Left renal cortex interstitium (tissue), 4 donors: ENCODE results near the gene CDK4. TPM values are rescaled to one million over a fixed set of nuclear protein-coding genes. Genes with fewer than 3 reads are reported as not detected.
"Not testable (repeated sequence)": the region's sequence is repeated elsewhere in the genome, so short reads cannot be mapped to it uniquely, and the experiment has no call there.

Experiments used
- DNase-seq, 4 donors: peaks; one replicate each; pipeline ENCODE4 v3.0.0-alpha.2; 2013; ENCODE audit warnings: low read depth in 4 of 4, low spot score in 2 of 4, missing footprints in 1 of 4
- polyA plus RNA-seq, 4 donors: library from polyadenylated mRNA; unstranded; fragments of 120-200 nt; gene quantifications; one replicate each; pipeline ENCODE4 v1.2.1, GENCODE V29; 2013; ENCODE audit not compliant: insufficient read length in 4 of 4

Gene CDK4
- 100 to 1,000 TPM; 205 to 270 (median 239) TPM for polyA plus RNA-seq

DNA sequence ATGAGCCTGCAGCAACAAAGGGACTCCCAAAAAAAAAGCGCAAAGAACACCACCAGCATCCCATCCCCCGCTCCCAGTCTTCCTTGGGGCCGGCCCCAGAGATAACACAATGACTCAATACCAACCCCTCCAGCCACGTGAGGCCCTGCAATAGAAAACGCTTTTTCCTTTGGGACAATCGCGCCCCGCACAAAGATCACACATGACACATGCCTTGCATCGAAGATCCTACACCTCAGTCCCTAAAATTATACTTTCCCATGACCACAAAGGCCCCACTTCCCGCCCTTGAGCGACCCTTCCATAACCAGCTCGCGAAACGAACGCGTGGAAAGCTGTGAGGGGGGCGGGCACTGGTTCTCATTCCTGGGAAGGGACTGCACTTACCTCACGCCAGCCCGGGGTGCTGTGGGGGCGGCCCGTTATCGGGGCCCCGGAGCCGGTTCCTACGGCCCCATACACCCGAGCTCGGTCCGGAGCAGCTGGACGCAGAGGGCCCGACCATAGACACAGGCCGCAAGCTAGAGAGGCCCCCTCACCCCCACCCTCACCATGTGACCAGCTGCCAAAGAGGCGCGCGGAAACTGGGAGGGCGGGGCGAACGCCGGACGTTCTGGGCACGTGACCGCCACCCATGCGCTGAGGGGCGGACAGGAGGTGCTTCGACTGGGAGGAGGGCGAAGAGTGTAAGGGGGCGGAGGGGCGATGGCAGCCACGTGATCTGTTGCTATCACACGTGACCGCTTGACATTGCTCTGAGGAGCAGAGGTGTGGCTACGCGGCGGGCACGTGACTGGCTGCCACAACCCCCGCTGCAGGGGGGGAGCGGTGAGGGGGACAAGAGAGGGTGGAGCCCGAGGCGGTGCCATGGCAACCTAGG, at the start of gene CDK4:
Gene CDK4 (minus strand): TSS at position 523 of the 880 bp plus-strand sequence. CDS start 593 bp downstream, outside the sequence.
- peak; percentile 86 to 97 (median 96) for DNase-seq

DNA sequence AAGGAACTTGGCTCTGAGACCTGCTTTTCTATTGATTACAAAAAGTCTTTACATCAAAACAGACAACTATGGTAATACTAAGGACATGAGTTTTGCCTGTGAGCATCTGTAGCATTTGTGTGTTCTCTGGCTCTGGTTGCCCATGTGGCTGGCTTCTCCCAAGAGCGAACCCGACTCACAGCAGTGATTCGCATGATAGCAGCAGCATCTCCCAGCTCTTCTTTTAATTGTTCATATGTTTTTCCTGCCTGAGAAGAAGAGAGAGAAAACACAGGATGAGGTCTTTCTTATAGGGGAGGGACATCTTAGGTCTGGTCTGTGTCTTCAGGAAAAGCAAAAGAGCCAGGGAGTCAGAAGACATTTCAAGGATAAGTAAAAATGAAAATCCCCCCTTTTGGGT, 48.9 kb upstream of the CDK4 start:
- no peak for DNase-seq

DNA sequence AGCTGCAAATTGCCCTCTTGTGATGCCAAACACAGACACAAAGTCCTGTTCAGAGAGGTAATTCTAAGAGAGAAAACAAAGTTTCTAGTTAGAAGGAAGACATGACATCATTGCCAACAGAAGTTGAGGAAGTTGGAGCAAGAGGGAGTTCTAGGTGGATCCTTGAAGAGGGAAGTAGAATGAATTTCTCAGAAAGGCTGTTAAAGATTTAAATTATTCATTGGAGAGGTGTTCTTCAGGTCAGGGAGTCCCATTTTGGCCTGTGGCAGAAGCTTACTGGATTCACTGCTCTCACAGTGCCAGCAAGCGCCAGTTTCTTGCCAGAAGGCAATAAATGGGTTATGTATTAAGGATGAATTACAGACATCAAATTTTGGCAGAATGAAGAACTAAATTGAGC, 45.8 kb upstream of the CDK4 start:
- DNase-seq = no peak

DNA sequence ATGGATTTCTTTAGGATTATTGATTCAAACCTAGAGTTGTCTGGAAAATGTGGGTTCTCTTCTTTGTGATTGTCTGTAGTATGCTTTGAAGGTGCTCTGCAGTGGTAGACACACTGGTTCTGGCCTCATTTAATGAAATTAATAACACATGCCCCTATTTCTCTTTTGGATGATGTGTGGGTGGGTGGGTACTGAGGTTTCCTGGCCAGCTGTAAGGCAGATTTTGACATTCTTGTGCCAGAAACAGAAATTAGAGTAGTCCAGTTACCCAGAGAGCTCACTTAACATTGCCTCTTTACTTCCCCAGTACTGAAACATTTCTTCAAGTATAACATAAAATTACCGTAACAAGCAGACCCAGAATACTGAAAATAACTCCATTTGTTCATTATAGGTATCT, 44.9 kb upstream of the CDK4 start:
- no peak for DNase-seq

- no peak for DNase-seq
These were observed 43.2 kb upstream of the CDK4 start for GRCh38 chr12:57795354-57795753.

GRCh38 chr12:57793920-57794319, 41.8 kb upstream of the CDK4 start:
- DNase-seq = no peak

GRCh38 chr12:57783861-57784260, 31.8 kb upstream of the CDK4 start:
- no peak for DNase-seq

GRCh38 chr12:57783466-57783801, 31.3 kb upstream of the CDK4 start:
- DNase-seq = no peak

- DNase-seq = peak; percentile 67 to 95 (median 87)
These were observed 30.7 kb upstream of the CDK4 start, which contains the start of gene TSFM for GRCh38 chr12:57782608-57783465. Gene TSFM, plus strand, starts transcription at chr12:57782787. Its CDS starts 15 bp downstream, at chr12:57782802.

DNA sequence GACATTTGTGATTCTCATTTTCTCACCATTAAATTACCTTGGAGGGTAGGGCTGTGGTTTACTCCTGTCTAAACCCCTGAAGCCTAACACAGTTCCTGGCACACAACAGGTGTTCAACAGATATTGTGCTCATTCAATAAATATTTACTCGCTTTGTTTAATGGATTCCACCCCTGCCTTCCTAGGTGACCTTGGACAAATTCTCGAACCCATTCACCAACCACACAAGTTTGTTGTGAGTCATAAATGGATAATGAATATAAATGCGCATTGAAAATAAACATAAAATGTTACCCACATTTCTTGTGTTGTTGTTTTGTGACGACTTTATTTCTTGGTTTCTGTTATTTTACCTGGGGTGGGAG, 30.1 kb upstream of the CDK4 start:
- DNase-seq = no peak

- DNase-seq = no peak
These were observed 29.7 kb upstream of the CDK4 start for GRCh38 chr12:57781801-57782200.

GRCh38 chr12:57781244-57781643, 29.1 kb upstream of the CDK4 start:
- DNase-seq = no peak

DNA sequence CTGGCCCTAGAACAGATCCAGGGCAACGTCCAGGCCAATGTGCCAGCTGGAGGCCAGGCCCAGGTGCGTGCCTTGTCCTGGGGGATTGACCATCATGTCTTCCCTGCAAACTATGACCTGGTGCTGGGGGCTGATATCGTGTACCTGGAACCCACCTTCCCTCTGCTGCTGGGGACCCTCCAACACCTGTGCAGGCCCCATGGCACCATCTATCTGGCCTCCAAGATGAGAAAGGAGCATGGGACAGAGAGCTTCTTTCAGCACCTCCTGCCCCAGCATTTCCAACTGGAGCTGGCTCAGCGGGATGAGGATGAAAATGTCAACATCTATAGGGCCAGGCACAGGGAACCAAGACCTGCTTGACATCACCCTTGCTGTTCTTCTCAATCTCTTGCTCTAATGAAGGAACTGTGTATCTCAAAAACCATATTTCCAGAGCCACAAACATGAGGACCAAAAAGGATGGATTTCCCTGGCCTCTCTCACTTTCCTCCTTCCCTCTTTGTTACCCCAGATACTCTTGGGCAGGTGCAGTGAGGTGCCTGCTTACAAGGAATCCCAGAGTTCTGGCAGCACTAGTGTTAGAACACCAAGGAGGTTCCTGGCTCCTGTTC, 28.3 kb upstream of the CDK4 start:
- DNase-seq = no peak

DNA sequence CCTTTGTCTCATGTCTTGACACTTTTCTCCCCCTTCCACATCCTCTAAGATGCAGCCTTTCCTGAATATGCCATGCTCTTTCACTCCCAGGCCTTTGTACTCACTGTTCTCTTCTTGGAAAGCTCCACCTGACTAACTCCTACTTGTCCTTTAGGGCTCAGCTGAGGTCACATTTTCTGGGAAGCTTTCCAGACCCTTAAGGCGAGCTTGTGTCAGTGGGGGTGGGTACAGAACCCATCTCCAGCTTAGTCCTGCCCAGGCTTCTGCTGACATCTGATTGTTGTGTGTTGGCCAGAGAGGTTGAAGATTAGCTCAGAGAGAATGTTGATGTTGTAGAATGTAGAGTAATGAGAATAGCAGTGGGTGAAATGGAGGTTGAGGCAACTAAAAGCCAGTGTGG, 27.6 kb upstream of the CDK4 start:
- DNase-seq = no peak

GRCh38 chr12:57777911-57778310, 25.8 kb upstream of the CDK4 start:
- DNase-seq = no peak

DNA sequence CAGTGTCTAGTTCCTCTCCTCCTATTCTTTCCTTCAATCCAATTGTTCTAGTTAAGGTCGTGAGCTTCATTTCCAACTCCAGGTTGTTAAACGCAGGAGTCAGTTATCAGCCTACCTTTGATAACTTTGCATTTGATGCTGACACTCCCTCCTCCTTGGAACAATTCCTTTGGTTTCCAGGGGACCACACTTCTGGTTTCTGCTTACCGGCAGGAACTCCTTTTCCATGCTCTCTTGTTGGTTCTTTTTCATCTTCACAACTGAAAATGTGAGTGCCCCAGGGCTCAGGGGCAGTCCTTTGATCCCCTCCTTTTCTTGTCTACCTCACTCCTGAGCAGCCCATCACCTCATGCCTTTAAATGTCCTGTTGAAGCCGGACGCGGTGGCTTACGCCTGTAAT, 25.3 kb upstream of the CDK4 start:
- no peak for DNase-seq

GRCh38 chr12:57776247-57776587, 24.1 kb upstream of the CDK4 start:
- no peak for DNase-seq

DNA sequence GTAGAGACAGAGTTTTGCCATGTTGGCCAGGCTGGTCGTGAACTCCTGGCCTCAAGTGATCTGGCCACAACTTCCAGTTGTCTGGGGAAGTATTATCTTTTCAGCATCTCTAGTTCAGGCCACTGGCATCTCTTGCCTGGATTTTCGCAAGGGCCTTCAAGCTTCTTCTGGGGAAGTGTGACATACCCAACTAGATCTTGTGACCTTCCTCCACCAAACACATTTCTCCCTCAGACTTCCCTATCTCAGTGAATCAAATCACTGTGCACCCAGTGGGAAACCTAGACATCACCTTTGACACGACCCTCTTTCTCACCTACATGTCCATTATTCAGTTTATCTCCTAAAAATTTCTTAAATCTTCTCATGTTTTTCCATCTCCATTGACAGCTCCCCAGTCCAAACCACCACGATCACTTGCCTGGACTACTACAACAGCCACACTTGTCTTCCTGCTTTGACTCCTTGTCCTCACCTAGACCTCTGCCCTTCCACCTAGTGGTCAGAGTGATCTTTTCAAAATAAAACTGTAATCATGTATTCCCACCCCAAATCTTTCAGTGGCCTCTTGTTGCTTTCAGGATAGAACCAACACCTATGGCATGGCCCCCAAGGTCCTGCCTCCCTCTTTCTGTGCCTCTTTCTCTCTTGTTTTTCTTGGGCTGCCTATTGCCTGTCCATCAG, 23.6 kb upstream of the CDK4 start:
- no peak for DNase-seq

- DNase-seq = no peak
These were observed 22.9 kb upstream of the CDK4 start for GRCh38 chr12:57775044-57775443.

GRCh38 chr12:57774634-57775033, 22.5 kb upstream of the CDK4 start:
- DNase-seq = not testable (repeated sequence)
